B cell (primary cell): ENCODE data around the gene SLC38A6. TPM values are rescaled to one million over a fixed set of nuclear protein-coding genes. Genes with fewer than 3 reads are reported as not detected.

Experiments
- ATAC-seq: fragments of 200-7000 bp; cut with Tn5 transposase; one replicate; pipeline ENCODE4 v1.10.0; 2021; ENCODE audit warnings: low read depth, mild to moderate bottlenecking, moderate number of reproducible peaks, moderate library complexity
- CTCF ChIA-PET: fragments of 350-600 bp; sonication (Branson Sonifier 250); formaldehyde crosslinking; loops from one replicate; lab custom pipeline; 2021; ENCODE audit warnings: antibody characterized with exemption, inconsistent platforms; lab: Charles Lee
- POLR2A ChIA-PET: fragments of 350-600 bp; sonication (Branson Sonifier 250); formaldehyde crosslinking; loops from one replicate; lab custom pipeline; 2021; ENCODE audit warnings: antibody characterized with exemption; lab: Charles Lee
- DNase-seq: peaks from one replicate; pipeline ENCODE4 v3.0.0; 2013
- H2AFZ ChIP-seq: 2 replicates; pipeline ENCODE4 v1.6.1; 2012; ENCODE audit warnings: mild to moderate bottlenecking, low read depth, low read length; ENCODE audit not compliant: insufficient read depth, poor library complexity, severe bottlenecking
- H3K27ac ChIP-seq, 2 donors: 1 replicate in 1 of 2; 2 replicates in 1 of 2; pipeline ENCODE4 v1.5.1; 2012 to 2013; ENCODE audit warnings: low read length in 2 of 2, mild to moderate bottlenecking in 2 of 2, moderate library complexity in 1 of 2
- H3K27me3 ChIP-seq, 4 experiments: fragments of 200-600 bp in 1 of 4; sonication (generic) in 1 of 4; replicated peaks in 1 of 4; 1 replicate in 2 of 4; 2 replicates in 2 of 4; pipeline versions ENCODE4 v1.6.1 to v1.7.0; 2013 to 2016; ENCODE audit warnings: low read length in 3 of 4, mild to moderate bottlenecking in 2 of 4, mixed read lengths in 1 of 4, moderate library complexity in 1 of 4; ENCODE audit not compliant: insufficient read depth in 4 of 4, control insufficient read depth in 3 of 4; ENCODE audit errors: control extremely low read depth in 1 of 4
- H3K36me3 ChIP-seq, 2 experiments: replicated peaks in 1 of 2; 1 replicate in 1 of 2; 2 replicates in 1 of 2; pipeline versions ENCODE4 v1.6.1 to v1.7.1; 2013; ENCODE audit warnings: low read length in 1 of 2; ENCODE audit not compliant: insufficient read depth in 2 of 2, control insufficient read depth in 1 of 2; ENCODE audit errors: control extremely low read depth in 1 of 2, extremely low read depth in 1 of 2
- H3K4me1 ChIP-seq, 2 donors: fragments of 200-600 bp in 1 of 2; sonication (generic) in 1 of 2; 1 replicate in 1 of 2; 2 replicates in 1 of 2; pipeline versions ENCODE4 v1.5.1 to v1.6.1; 2013 to 2017; ENCODE audit warnings: low read length in 2 of 2; ENCODE audit not compliant: control insufficient read depth in 2 of 2, insufficient read depth in 2 of 2
- H3K4me2 ChIP-seq: replicated peaks from 2 replicates; pipeline ENCODE3; 2012; ENCODE audit warnings: mild to moderate bottlenecking, low read depth, low read length; ENCODE audit not compliant: poor library complexity, severe bottlenecking
- H3K4me3 ChIP-seq, 5 experiments: fragments of 200-600 bp in 1 of 5; sonication (generic) in 1 of 5; 1 replicate in 3 of 5; 2 replicates in 2 of 5; pipeline versions ENCODE4 v1.5.1 to v1.7.0; 2011 to 2016; ENCODE audit warnings: low read length in 4 of 5, mild to moderate bottlenecking in 4 of 5, low read depth in 2 of 5, control low read depth in 1 of 5, moderate library complexity in 1 of 5; ENCODE audit not compliant: insufficient read depth in 1 of 5; ENCODE audit errors: control extremely low read depth in 1 of 5, extremely low read depth in 1 of 5
- H3K79me2 ChIP-seq: fragments of 200-600 bp; sonication (generic); one replicate; pipeline ENCODE4 v1.6.0; 2016; ENCODE audit warnings: low read length; ENCODE audit not compliant: control insufficient read depth, insufficient read depth
- H3K9ac ChIP-seq: fragments of 200-600 bp; sonication (generic); 2 replicates; pipeline ENCODE4 v1.6.1; 2017; ENCODE audit warnings: mild to moderate bottlenecking, low read length, moderate library complexity
- H3K9me3 ChIP-seq, 3 donors: one replicate each; pipeline versions ENCODE4 v1.6.1 to v1.7.1; 2013; ENCODE audit warnings: low read length in 2 of 3; ENCODE audit not compliant: control insufficient read depth in 2 of 3, insufficient read depth in 1 of 3; ENCODE audit errors: control extremely low read depth in 1 of 3
- H4K20me1 ChIP-seq: 2 replicates; pipeline ENCODE4 v1.6.0; 2012; ENCODE audit warnings: mild to moderate bottlenecking, low read length; ENCODE audit not compliant: insufficient read depth, control insufficient read depth, poor library complexity, severe bottlenecking
- H3K27ac Mint-ChIP-seq: one replicate; pipeline ENCODE4 v1.8.0; 2021; ENCODE audit warnings: mixed read lengths
- H3K27me3 Mint-ChIP-seq: one replicate; pipeline ENCODE4 v1.8.0; 2021; ENCODE audit warnings: mixed read lengths
- H3K4me1 Mint-ChIP-seq: one replicate; pipeline ENCODE4 v1.8.0; 2021; ENCODE audit warnings: mixed read lengths
- H3K4me3 Mint-ChIP-seq: one replicate; pipeline ENCODE4 v1.8.0; 2021; ENCODE audit warnings: mixed read lengths
- H3K9me3 Mint-ChIP-seq: one replicate; pipeline ENCODE4 v1.8.0; 2022; ENCODE audit warnings: mixed read lengths; ENCODE audit not compliant: insufficient read depth
- EZH2 ChIP-seq: IDR thresholded peaks from 2 replicates; pipeline ENCODE4 v1.6.1; 2012; ENCODE audit warnings: borderline replicate concordance, low read depth, mild to moderate bottlenecking, moderate library complexity, low read length; ENCODE audit not compliant: insufficient read depth, poor library complexity, severe bottlenecking
- WGBS: methylation state at CpG from one replicate; pipeline ENCODE4 v1.1.5; 2013; ENCODE audit warnings: missing lambda C conversion rate; ENCODE audit not compliant: insufficient coverage; 5-methylcytosine and 5-hydroxymethylcytosine counted together
- intact Hi-C: fragments of 100-400 bp; cut with micrococcal nuclease; formaldehyde crosslinking; loops from one replicate; pipeline ENCODE4 v1.10.0; 2022
- polyA plus RNA-seq: library from polyadenylated mRNA; depleted of rRNA; stranded (reverse); fragments of >200 nt; gene quantifications from 2 replicates; pipeline ENCODE4 v1.2.3, GENCODE V29; 2012
- total RNA-seq, 2 donors: library from RNA; stranded (reverse); fragments of 120-200 nt in 1 of 2; gene quantifications; 1 replicate in 1 of 2; 2 replicates in 1 of 2; pipeline versions ENCODE4 v1.2.3 to v1.2.4, GENCODE V29; 2013 to 2022
- TF ChIP-seq, protein P1 (sequence below): fragments of 200-600 bp; IDR thresholded peaks from one replicate; pipeline ENCODE4 v1.8.0; 2022; ENCODE audit warnings: antibody characterized with exemption, mild to moderate bottlenecking

The SLC38A6 gene
- total and polyA plus RNA-seq, 2 donors (not counting 1 experiment from before 2014, with no cell fraction given): 6.4 to 15.9 TPM

DNA sequence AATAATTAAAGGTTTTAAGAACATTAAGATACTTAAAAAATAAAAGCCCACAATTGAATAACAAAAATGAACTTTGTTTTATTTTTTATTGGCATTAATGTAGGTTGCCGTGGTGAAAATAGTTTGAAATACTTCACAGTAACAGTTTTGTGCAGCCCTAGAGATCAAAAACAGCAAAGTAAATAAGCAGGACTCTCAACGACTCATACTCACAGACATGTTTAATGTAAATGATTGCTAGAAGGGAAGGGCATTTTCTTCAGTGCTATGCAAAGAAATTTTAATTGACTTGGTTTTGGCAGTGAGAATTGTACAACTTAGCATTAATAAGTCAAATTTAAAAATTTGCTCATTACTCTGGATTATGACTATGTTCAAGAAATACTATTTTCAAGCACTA is 16.1 kb upstream of the SLC38A6 start:
- Mint-ChIP-seq H3K27ac (no peak overlapping the region), H3K9me3 (peaks cover 4% of the 10 kb centered on the region), H3K4me3 (no peak overlapping the region), H3K4me1 (peaks cover 3% of the 10 kb centered on the region), H3K27me3 (no peaks in the 10 kb centered on the region)
- no peak overlapping the region for H3K4me2 ChIP-seq
- WGBS: no CpG with 5 or more reads among the region's 2 CpGs
- no peak overlapping the region for H3K4me3 ChIP-seq
- no peaks in the 10 kb centered on the region for H4K20me1 ChIP-seq
- no peak for DNase-seq
- CTCF ChIA-PET: no interaction called here
- H3K4me1 ChIP-seq: no peaks in the 10 kb centered on the region
- no peaks in the 10 kb centered on the region for H3K36me3 ChIP-seq
- TF ChIP-seq, protein P1, sequence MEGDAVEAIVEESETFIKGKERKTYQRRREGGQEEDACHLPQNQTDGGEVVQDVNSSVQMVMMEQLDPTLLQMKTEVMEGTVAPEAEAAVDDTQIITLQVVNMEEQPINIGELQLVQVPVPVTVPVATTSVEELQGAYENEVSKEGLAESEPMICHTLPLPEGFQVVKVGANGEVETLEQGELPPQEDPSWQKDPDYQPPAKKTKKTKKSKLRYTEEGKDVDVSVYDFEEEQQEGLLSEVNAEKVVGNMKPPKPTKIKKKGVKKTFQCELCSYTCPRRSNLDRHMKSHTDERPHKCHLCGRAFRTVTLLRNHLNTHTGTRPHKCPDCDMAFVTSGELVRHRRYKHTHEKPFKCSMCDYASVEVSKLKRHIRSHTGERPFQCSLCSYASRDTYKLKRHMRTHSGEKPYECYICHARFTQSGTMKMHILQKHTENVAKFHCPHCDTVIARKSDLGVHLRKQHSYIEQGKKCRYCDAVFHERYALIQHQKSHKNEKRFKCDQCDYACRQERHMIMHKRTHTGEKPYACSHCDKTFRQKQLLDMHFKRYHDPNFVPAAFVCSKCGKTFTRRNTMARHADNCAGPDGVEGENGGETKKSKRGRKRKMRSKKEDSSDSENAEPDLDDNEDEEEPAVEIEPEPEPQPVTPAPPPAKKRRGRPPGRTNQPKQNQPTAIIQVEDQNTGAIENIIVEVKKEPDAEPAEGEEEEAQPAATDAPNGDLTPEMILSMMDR: no peak
- TF ChIP-seq EZH2: no peak
- POLR2A ChIA-PET: no interaction called here
- H3K27ac ChIP-seq: no peak overlapping the region
- no peak overlapping the region for H3K9ac ChIP-seq
- H3K9me3 ChIP-seq: peaks cover 0 to 1% (median 0%) of the 10 kb centered on the region in 3 donors
- intact Hi-C loops: no loop called here
- H3K79me2 ChIP-seq: no peaks in the 10 kb centered on the region
- ATAC-seq: no peak
- H2AFZ ChIP-seq: no peak overlapping the region
- H3K27me3 ChIP-seq: no peaks in the 10 kb centered on the region

DNA sequence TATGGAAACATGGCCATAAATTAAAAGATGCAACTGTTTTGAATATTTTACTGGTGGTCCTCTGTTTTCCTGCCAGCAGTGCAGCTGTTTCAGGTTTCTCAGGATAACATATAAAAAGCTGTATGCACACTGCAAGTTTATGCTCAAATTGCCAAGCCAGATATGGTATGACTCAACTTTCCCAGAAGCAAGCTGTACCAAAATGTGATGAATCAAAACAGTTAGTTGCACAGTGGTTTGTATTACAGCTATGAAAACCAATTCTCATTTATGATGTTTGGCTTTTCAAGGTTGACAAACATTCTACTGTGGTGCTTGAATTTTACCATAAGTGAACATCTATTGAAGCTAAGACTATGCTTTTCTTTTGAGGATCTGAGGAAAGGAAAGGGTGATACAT is 15.6 kb upstream of the SLC38A6 start:
- ATAC-seq: no peak
- Mint-ChIP-seq H3K27me3 (no peaks in the 10 kb centered on the region), H3K9me3 (peaks cover 3% of the 10 kb centered on the region), H3K27ac (no peak overlapping the region), H3K4me1 (peaks cover 3% of the 10 kb centered on the region), H3K4me3 (no peak overlapping the region)
- Histone ChIP-seq H3K9ac (no peak overlapping the region), H3K4me1 (no peaks in the 10 kb centered on the region), H3K27me3 (no peaks in the 10 kb centered on the region), H4K20me1 (no peaks in the 10 kb centered on the region), H3K79me2 (no peaks in the 10 kb centered on the region), H2AFZ (no peak overlapping the region), H3K36me3 (peaks cover 0 to 3% of the 10 kb centered on the region in 2 experiments), H3K4me2 (no peak overlapping the region), H3K4me3 (no peak overlapping the region), H3K9me3 (no peaks in the 10 kb centered on the region), H3K27ac (no peak overlapping the region)
- no peak for DNase-seq
- ChIA-PET CTCF (no interaction called here), POLR2A (no interaction called here)
- intact Hi-C loops: no loop called here
- no peak for TF ChIP-seq EZH2
- TF ChIP-seq, protein P1: no peak
